ENCODE results near the gene HINT2. TPM values are rescaled to one million over a fixed set of nuclear protein-coding genes. Genes with fewer than 3 reads are reported as not detected.

The HINT2 gene
- total RNA-seq, 6 donors from 2014 or later = 15.7 to 57.9 (median 42.2) TPM

- DNase-seq (peak; percentile 49 to 59), ATAC-seq (ENCODE audit: low FRiP score in 2 of 2) (peak in 1 of 2 donors; percentile 54)
- peaks cover 29 to 46% (median 36%) of the 10 kb centered on the region in 4 donors for H3K4me1 ChIP-seq
- no peaks in the 10 kb centered on the region for H3K27me3 ChIP-seq
- H3K27ac ChIP-seq = peak overlapping the region in 1 of 4 donors; percentile 60
- no peaks in the 10 kb centered on the region for H3K9me3 ChIP-seq
- WGBS, 2 donors = 97 to 100% methylated on average over 1 to 3 of the region's 3 CpGs
- TF ChIP-seq CTCF (IDR thresholded peaks at IDR 0.05) (peak in 3 of 6 experiments; percentile 14 to 21 (median 20)), POLR2A (IDR thresholded peaks at IDR 0.05) (no peak), EP300 (IDR thresholded peaks at IDR 0.05) (no peak), POLR2AphosphoS5 (IDR thresholded peaks at IDR 0.05) (no peak)
- no peaks in the 10 kb centered on the region for H3K36me3 ChIP-seq
- H3K4me3 ChIP-seq = no peak overlapping the region
These were observed 20.4 kb upstream of the HINT2 start for GRCh38 chr9:35835216-35835632.

- 77 to 85% methylated on average over 13 to 14 of the region's 14 CpGs for WGBS, 2 donors
- DNase-seq (no peak), ATAC-seq (ENCODE audit: low FRiP score in 2 of 2) (no peak)
- Histone ChIP-seq H3K27ac (peak overlapping the region; percentile 43 to 60 (median 51)), H3K27me3 (no peaks in the 10 kb centered on the region), H3K36me3 (no peaks in the 10 kb centered on the region), H3K4me3 (no peak overlapping the region), H3K9me3 (no peaks in the 10 kb centered on the region), H3K4me1 (peaks cover 35 to 51% (median 43%) of the 10 kb centered on the region in 4 donors)
- TF ChIP-seq POLR2A (IDR thresholded peaks at IDR 0.05) (no peak), CTCF (IDR thresholded peaks at IDR 0.05) (no peak), POLR2AphosphoS5 (IDR thresholded peaks at IDR 0.05) (no peak), EP300 (IDR thresholded peaks at IDR 0.05) (no peak)
These were observed 19.7 kb upstream of the HINT2 start for GRCh38 chr9:35834260-35835215.

- no peaks in the 10 kb centered on the region for H3K27me3 ChIP-seq
- no peaks in the 10 kb centered on the region for H3K36me3 ChIP-seq
- TF ChIP-seq EP300 (IDR thresholded peaks at IDR 0.05) = peak in 1 of 4 donors; percentile 3
- no peak for TF ChIP-seq POLR2AphosphoS5 (IDR thresholded peaks at IDR 0.05)
- TF ChIP-seq POLR2A (IDR thresholded peaks at IDR 0.05) = peak in 1 of 4 donors; percentile 10
- H3K4me3 ChIP-seq = no peak overlapping the region
- H3K4me1 ChIP-seq = peaks cover 39 to 56% (median 47%) of the 10 kb centered on the region in 4 donors
- peak in 1 of 2 donors; percentile 60 for DNase-seq
- no peaks in the 10 kb centered on the region for H3K9me3 ChIP-seq
- 60 to 71% methylated on average over 5 of the region's 5 CpGs for WGBS, 2 donors
- ATAC-seq (ENCODE audit: low FRiP score in 2 of 2) = no peak
- H3K27ac ChIP-seq = peak overlapping the region; percentile 43 to 84 (median 64)
These were observed 18.0 kb upstream of the HINT2 start for GRCh38 chr9:35832814-35833213.

GRCh38 chr9:35831040-35831439 lies 16.2 kb upstream of the HINT2 start:
- H3K9me3 ChIP-seq = no peaks in the 10 kb centered on the region
- no peaks in the 10 kb centered on the region for H3K27me3 ChIP-seq
- H3K27ac ChIP-seq = no peak overlapping the region
- TF ChIP-seq CTCF (IDR thresholded peaks at IDR 0.05) (no peak), EP300 (IDR thresholded peaks at IDR 0.05) (no peak), POLR2A (IDR thresholded peaks at IDR 0.05) (no peak), POLR2AphosphoS5 (IDR thresholded peaks at IDR 0.05) (no peak)
- no peaks in the 10 kb centered on the region for H3K36me3 ChIP-seq
- peaks cover 40 to 54% (median 47%) of the 10 kb centered on the region in 4 donors for H3K4me1 ChIP-seq
- H3K4me3 ChIP-seq = no peak overlapping the region
- WGBS, 2 donors = 81 to 85% methylated on average over 4 of the region's 4 CpGs
- no peak for DNase-seq
- no peak for ATAC-seq (ENCODE audit: low FRiP score in 2 of 2)

- no peak for DNase-seq
- Histone ChIP-seq H3K9me3 (no peaks in the 10 kb centered on the region), H3K4me1 (peaks cover 30 to 54% (median 41%) of the 10 kb centered on the region in 4 donors), H3K36me3 (no peaks in the 10 kb centered on the region), H3K27me3 (no peaks in the 10 kb centered on the region), H3K27ac (peak overlapping the region; percentile 92 to 97 (median 94)), H3K4me3 (peak overlapping the region; percentile 75 to 88 (median 82))
- TF ChIP-seq POLR2A (IDR thresholded peaks at IDR 0.05) (no peak), EP300 (IDR thresholded peaks at IDR 0.05) (no peak), POLR2AphosphoS5 (IDR thresholded peaks at IDR 0.05) (no peak), CTCF (IDR thresholded peaks at IDR 0.05) (no peak)
- ATAC-seq (ENCODE audit: low FRiP score in 2 of 2) = no peak
- 36 to 53% methylated on average over 2 of the region's 2 CpGs for WGBS, 2 donors
These were observed 14.9 kb upstream of the HINT2 start for GRCh38 chr9:35829764-35830096.

Data from upper lobe of left lung (tissue), 6 donors.